ENCODE measurements around the gene NUDT1.

DNA sequence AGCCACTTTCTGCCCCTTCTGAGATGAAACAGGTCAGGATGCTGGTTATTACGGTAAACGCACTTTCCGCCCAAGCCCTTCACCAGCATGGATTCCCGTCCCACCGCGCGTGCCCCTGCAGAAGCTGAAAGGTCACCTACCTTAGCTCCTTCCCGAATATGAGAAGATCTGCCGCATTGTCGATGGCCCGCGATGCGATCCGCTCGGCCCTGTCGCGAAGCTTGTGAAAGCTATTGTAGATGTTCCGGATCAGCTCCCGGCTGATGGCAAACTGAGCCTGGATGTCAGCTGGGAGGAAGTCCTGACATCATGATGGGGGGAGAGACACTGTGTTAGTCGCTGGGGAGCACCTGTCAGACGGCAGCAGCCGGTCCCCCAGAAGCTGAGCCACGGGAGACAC, 22.1 kb downstream of the NUDT1 start:
- no peak for TF ChIP-seq EZH2 (IDR thresholded peaks at IDR 0.05; ENCODE audit: insufficient read depth, poor library complexity, severe bottlenecking)
- TF ChIP-seq EZH2phosphoT487 (IDR thresholded peaks at IDR 0.05; ENCODE audit: insufficient read depth, low read depth), result no peak
